Nucleus accumbens (tissue), 56 donors: ENCODE results near the gene ADARB2.

Source experiments
- DNase-seq, 56 donors: peaks; one replicate each; lab custom pipeline; 2025; lab: John Stamatoyannopoulos, UW

ADARB2 gene

DNA sequence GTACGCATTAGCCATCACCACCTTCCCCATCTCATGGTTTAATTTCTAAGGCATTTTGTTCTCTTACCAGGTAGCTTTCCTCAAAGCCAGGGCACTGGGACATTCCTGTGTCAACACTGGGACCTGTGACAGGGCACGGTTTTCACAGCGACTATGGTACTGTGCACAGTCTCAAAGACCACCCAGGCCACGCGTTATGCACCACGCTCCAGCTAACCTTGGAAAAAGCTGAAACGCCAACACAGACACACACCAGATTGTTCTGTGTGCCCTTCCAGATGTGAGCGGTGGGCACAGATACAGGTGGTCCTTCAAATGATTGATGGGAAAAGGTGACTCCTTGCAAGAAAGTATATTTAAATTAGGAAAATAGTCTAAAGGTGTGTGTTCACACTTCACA is 343.8 kb downstream of the ADARB2 start:
- no peak for DNase-seq

DNA sequence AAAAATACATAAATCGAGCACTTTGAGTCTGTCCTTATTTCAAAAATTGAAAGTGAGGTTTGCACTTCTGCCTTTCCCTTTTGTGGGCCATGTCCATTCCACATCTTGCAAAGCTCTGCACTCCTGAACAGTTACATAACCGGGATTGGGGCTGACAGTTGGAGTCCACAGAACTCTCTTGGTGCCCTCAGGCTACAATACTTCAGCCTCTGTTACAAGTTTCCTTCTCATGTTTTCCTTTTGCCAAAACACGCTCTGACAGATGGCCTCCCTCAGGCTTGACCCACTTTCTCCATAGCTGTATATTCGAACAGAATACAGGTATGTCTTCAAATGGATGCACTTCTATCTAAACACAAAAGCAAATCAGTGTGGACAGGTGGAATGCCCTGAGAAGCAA is 345.2 kb downstream of the ADARB2 start:
- DNase-seq: no peak

- no peak for DNase-seq
These were observed 347.1 kb downstream of the ADARB2 start for GRCh38 chr10:1390200-1390599.

GRCh38 chr10:1384026-1384425 is 353.3 kb downstream of the ADARB2 start:
- DNase-seq: peak in 1 of 56 donors; percentile 34

GRCh38 chr10:1382711-1383110 is 354.6 kb downstream of the ADARB2 start:
- no peak for DNase-seq

GRCh38 chr10:1381339-1381738 is 356.0 kb downstream of the ADARB2 start:
- no peak for DNase-seq

DNA sequence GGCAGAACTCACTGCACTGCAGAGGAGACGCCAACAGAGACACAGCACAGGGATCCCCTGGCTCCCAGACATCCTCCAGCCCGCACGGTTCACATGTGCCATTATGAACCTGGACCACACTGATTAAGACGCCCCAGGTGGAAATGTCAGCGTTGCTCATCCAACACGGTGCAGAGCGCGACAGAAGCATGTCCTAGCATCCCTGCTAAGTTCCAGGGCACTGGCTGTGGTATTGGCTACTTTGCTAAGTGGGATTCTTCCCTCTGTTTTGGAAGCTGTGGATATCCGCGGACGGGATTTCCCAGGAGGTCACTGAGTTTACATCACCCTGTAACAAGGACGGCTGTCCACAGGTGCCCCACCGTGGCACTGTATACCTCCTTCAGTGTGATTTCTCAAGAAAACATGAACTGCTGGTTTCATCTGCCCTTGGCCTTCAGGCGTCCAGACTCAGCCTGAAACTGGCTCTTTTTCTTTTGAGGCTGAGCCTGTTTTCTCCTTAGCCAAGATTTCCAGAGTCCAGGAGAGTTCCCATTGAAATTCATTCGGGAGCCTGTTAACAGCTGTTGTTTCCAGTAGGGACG is 357.1 kb downstream of the ADARB2 start:
- no peak for DNase-seq

- no peak for DNase-seq
These were observed 357.7 kb downstream of the ADARB2 start for GRCh38 chr10:1379601-1380000.

DNA sequence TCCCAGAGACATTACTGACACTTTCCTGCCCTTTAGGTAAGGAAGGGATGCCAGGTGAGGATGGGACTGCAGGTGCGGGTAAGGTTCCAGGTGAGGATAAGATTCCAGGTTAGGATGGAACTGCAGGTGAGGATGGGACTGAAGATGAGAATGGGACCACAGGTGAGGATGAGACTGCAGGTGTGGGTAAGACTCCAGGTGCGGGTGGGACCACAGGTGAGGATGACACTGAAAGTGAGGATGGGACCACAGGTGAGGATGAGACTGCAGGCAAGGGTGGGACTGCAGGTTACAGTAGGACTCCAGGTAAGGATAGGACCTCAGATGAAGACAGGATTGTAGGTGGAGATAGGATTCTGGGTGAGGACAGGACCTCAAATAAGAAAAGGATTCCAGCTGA is 358.9 kb downstream of the ADARB2 start:
- no peak for DNase-seq

- DNase-seq: no peak
These were observed 359.5 kb downstream of the ADARB2 start for GRCh38 chr10:1377740-1378397.

- no peak for DNase-seq
These were observed 360.1 kb downstream of the ADARB2 start for GRCh38 chr10:1377231-1377630.

- no peak for DNase-seq
These were observed 360.9 kb downstream of the ADARB2 start for GRCh38 chr10:1376384-1376945.

DNA sequence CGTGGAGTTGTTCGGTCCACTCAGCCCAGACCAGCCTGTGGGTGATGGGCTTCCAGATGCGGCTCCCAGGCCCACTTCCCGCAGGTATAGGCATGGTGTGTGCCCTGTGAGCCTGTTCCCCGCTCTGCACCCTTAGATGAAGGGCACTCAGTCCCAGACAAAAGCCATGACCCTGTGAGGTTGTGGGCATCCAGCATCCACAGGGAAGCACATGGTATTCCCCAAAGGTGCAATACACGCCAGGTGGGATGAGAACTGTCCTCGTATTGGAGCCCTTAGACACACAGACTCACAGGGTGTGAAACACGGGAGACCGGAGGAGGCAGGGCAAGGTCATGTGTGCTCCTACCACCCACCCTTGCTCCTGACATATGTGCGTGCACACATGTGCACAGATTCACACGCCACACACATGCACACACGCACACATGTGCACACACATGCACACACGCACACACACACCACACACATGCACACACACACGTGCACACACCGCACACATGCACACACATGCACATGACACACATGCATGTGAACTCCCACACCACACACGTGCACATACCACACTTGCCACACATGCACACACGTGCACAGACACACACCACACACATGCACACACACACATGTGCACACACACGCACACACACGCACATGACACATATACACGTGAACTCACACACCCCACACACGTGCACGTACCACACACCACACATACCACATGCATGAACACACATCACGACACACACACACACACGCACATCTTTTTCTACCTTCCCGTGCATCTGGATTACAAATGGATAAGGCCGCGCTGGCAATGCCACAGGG is 361.8 kb downstream of the ADARB2 start:
- no peak for DNase-seq

GRCh38 chr10:1374511-1375345 is 362.6 kb downstream of the ADARB2 start:
- DNase-seq: no peak

- no peak for DNase-seq
These were observed 364.0 kb downstream of the ADARB2 start for GRCh38 chr10:1373287-1373686.

GRCh38 chr10:1372212-1372611 is 365.1 kb downstream of the ADARB2 start:
- DNase-seq: no peak

DNA sequence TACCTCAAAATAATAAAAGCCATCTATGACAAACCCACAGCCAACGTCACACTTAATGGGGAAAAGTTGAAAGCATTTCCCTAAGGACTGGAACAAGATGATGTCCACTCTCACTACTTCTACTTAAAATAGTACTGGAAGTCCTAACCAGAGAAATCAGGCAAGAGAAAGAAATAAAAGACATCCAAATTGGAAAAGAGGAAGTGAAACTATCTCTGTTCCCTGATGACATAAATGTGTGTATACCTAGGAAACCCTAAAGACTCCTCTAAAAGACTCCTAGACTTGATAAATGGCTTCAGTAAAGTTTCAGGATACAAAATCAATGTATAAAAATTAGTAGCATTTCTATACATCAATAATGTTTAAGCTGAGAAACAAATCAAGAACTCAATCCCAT is 367.0 kb downstream of the ADARB2 start:
- DNase-seq: no peak

GRCh38 chr10:1369665-1370064 is 367.7 kb downstream of the ADARB2 start:
- peak in 2 of 56 donors; percentile 15 to 21 for DNase-seq

DNA sequence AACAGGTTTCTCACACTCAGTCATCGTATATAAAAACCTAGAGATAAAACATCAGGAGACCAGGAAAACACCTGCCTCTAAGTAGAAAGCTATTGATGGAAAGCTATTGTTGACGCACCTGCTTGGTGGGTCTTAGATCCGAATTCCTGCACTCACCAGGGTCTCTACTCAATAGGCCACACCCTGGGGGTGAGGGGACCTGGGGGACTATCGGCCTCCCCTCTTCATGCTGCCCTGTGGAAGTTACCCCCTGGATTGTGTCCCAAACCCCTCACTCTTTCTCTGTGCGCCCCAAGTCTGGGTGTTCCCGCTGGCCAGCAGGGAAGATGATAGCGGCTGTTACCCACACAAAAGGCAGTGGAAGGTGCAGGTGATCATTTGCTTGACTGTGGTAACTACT is 368.1 kb downstream of the ADARB2 start:
- DNase-seq: no peak

DNA sequence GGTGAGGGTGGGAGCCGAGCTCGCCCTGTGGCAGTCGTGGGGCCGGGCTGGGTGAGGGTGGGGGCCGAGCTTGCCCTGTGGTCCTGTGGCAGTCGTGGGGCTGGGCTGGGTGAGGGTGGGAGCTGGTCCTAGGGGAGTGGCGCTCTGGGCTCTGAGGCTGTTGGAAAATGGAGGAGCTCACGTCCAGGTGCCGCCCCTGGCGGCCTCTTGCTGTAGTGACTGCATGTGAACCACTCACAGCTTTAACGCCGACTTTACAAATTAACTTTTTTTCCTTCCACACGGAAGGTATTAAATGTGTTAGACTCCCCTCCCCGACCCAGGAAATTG is 368.5 kb downstream of the ADARB2 start:
- peak in 21 of 56 donors; percentile 8 to 51 (median 25) for DNase-seq
